ENCODE measurements around the gene HLA-A. TPM values are rescaled to one million over a fixed set of nuclear protein-coding genes. Genes with fewer than 3 reads are reported as not detected.

Gene HLA-A
- 1,000 to 10,000 TPM; 2,013 to 2,035 TPM for total RNA-seq

DNA sequence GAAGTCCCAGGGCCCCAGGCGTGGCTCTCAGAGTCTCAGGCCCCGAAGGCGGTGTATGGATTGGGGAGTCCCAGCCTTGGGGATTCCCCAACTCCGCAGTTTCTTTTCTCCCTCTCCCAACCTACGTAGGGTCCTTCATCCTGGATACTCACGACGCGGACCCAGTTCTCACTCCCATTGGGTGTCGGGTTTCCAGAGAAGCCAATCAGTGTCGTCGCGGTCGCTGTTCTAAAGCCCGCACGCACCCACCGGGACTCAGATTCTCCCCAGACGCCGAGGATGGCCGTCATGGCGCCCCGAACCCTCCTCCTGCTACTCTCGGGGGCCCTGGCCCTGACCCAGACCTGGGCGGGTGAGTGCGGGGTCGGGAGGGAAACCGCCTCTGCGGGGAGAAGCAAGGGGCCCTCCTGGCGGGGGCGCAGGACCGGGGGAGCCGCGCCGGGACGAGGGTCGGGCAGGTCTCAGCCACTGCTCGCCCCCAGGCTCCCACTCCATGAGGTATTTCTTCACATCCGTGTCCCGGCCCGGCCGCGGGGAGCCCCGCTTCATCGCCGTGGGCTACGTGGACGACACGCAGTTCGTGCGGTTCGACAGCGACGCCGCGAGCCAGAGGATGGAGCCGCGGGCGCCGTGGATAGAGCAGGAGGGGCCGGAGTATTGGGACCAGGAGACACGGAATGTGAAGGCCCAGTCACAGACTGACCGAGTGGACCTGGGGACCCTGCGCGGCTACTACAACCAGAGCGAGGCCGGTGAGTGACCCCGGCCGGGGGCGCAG lies at the start of gene HLA-A:
TSS of gene HLA-A (plus strand) at position 258 of the 778 bp plus-strand sequence. CDS start at position 280, 22 bp downstream.
- Mint-ChIP-seq H3K36me3 (peaks cover 40% of the 10 kb centered on the region), H3K4me1 (peaks cover 40% of the 10 kb centered on the region), H3K9me3 (no peaks in the 10 kb centered on the region), H3K4me3 (peak within 1 kb of the TSS; percentile 97), H3K27ac (peak within 1 kb of the TSS; percentile 100), H3K27me3 (peaks cover 3% of the 10 kb centered on the region)
- DNase-seq, result peak; percentile 87
- peak; percentile 89 for ATAC-seq (ENCODE audit: low read depth)
- POLR2A ChIA-PET, result interaction anchor here (0.8 to 2.5 kb wide), 6 partner anchors 16 to 234 kb away, joined by 3 to 15 read pairs (median 6); partner anchors contain the start of gene POLR1H

DNA sequence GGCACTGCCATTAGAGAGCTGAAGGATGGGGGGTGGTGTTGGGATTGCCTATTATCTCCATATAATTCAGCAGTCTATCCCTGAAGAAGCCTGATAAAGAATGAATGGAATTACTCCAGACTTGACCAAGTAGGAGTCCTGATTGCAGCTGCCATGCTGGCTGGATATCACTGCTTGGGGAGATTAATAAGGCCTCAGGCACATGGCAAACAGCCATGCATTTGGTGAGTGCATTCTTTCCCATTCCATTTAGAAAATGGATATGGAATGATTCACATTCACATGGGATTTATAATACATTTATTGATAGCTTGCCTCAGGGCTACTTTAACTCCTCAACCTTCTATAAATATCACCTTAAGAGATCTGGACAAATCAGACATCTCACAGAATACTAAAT lies 49.6 kb upstream of the HLA-A start:
- Mint-ChIP-seq H3K36me3 (peaks cover 2% of the 10 kb centered on the region), H3K27me3 (peaks cover 3% of the 10 kb centered on the region), H3K27ac (no peak overlapping the region), H3K9me3 (no peaks in the 10 kb centered on the region), H3K4me1 (peaks cover 3% of the 10 kb centered on the region), H3K4me3 (no peak overlapping the region)
- no peak for DNase-seq
- POLR2A ChIA-PET, result no interaction called here
- ATAC-seq (ENCODE audit: low read depth), result no peak

DNA sequence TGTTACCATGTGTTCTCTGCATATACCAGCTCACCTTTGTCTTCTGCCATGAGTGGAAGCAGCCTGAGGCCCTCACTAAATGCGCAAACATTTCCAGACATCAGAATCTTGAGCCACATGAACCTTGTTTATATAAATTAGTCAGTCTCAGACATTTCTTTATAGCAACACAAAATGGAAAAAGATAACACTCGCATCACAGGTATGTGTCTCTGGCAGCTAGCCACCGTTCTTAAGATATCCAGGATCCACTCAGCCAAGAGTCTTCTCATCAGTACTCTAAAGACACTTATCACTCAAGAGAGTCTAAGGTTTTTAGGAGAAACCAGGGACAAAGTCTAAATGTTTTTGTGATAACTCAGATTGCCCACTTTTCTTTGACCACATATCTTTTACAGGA lies 43.1 kb upstream of the HLA-A start:
- Mint-ChIP-seq H3K9me3 (peaks cover 4% of the 10 kb centered on the region), H3K36me3 (peaks cover 2% of the 10 kb centered on the region), H3K27ac (no peak overlapping the region), H3K4me3 (no peak overlapping the region), H3K4me1 (no peaks in the 10 kb centered on the region), H3K27me3 (peaks cover 22% of the 10 kb centered on the region)
- POLR2A ChIA-PET, result no interaction called here
- DNase-seq, result no peak
- ATAC-seq (ENCODE audit: low read depth), result no peak

DNA sequence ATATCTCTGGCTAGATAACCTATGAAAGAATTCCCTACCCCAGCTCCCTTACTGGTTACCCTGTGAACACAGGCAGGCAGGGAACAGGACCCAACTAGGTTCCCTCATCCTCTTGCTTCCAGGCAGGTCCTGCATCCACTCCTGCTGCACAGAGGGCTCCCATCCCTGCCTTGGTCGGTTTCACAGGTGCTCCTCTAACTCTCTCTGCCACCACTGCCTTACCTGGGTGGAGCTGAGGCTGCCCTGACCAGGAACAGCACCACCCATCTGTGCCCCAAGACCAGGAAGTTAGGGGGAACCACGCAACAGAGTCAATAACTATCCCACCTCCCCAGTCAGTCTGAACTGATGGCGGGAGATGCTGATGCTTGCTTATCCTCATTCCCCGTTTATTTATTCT lies 37.0 kb upstream of the HLA-A start:
- peaks cover 1% of the 10 kb centered on the region for H3K4me1 Mint-ChIP-seq
- H3K27me3 Mint-ChIP-seq, result peaks cover 19% of the 10 kb centered on the region
- no peak for ATAC-seq (ENCODE audit: low read depth)
- H3K27ac Mint-ChIP-seq, result no peak overlapping the region
- DNase-seq, result no peak
- H3K4me3 Mint-ChIP-seq, result no peak overlapping the region
- peaks cover 2% of the 10 kb centered on the region for H3K36me3 Mint-ChIP-seq
- no peaks in the 10 kb centered on the region for H3K9me3 Mint-ChIP-seq
- POLR2A ChIA-PET, result no interaction called here

DNA sequence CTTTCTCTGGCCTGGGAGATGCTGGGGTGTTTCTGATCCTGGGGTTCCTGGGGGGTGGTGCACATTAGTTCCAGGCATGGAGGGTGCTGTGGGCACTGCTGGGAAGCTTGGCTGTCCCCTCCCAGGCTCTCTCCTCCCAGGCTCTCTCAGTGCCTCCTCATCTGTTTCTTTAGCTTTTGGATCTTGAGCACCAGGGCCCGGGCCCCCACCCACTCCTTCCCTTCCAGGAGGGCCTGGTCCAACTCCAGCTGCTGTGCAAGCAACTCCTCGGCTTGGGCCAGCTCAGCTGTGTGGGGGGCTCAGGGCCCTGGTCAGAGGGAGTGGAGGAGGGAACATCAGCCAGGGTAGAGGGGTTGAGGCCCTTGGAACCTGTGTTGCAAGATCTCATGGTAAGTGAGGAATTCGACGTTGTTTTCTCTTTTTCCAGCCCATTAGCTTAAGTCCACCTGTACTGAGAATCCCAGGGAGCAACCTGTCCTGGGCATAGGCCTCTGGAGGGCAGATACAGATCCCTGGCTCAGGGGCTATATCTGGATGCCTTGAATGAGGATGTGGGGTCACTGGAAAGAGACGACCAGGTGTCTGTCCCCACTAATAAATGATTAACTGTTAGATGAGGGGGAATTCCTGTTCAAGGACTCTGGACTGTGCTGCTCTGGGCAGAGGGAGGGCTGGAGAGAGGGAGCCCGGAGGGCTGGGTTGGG lies 34.5 kb upstream of the HLA-A start:
- ATAC-seq (ENCODE audit: low read depth) (no peak), DNase-seq (no peak)
- no peak overlapping the region for H3K27ac Mint-ChIP-seq
- H3K4me3 Mint-ChIP-seq, result no peak overlapping the region
- peaks cover 16% of the 10 kb centered on the region for H3K27me3 Mint-ChIP-seq
- H3K36me3 Mint-ChIP-seq, result peaks cover 2% of the 10 kb centered on the region
- POLR2A ChIA-PET, result no interaction called here
- peaks cover 1% of the 10 kb centered on the region for H3K4me1 Mint-ChIP-seq
- H3K9me3 Mint-ChIP-seq, result no peaks in the 10 kb centered on the region

DNA sequence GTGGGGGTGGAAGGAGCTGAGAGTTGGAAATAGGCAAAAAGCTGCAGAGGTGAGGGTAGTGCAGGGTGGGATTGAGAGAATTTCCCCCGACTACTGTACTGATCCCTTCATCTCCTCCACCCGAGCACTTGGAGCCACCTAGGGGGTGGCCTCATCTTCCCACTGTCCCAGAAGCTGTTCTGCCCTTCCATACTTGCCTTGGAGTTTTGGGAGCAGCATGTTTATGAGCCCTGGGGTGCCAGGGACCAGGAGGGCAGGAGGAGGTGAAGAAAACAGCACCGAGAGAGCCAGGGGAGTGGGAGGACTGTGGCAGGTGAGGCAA lies 34.0 kb upstream of the HLA-A start:
- no peaks in the 10 kb centered on the region for H3K9me3 Mint-ChIP-seq
- POLR2A ChIA-PET, result no interaction called here
- H3K36me3 Mint-ChIP-seq, result peaks cover 2% of the 10 kb centered on the region
- no peak overlapping the region for H3K4me3 Mint-ChIP-seq
- peaks cover 13% of the 10 kb centered on the region for H3K27me3 Mint-ChIP-seq
- DNase-seq (no peak), ATAC-seq (ENCODE audit: low read depth) (no peak)
- H3K4me1 Mint-ChIP-seq, result peaks cover 3% of the 10 kb centered on the region
- H3K27ac Mint-ChIP-seq, result no peak overlapping the region

DNA sequence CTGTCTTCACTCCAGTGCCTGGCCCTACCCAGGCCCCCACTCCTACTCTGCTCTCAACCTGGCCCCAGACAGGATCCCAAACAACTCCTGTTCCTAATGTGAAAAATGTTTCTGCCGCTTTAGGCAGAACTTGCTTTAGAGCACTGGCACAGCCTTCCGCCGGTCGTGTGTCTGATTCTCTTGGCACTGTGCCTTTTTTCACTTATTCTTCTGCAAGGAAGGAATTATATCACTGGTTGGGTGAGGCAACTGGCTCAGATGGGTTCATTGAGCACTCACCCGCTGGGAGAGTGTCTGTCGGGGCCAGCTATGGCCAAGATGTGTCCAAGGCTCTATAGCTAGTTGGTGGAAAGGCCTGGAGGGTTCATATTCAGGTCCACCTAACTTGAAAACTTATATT lies 33.6 kb upstream of the HLA-A start:
- Mint-ChIP-seq H3K4me3 (no peak overlapping the region), H3K9me3 (no peaks in the 10 kb centered on the region), H3K36me3 (no peaks in the 10 kb centered on the region), H3K27ac (no peak overlapping the region), H3K4me1 (peaks cover 3% of the 10 kb centered on the region), H3K27me3 (peaks cover 11% of the 10 kb centered on the region)
- POLR2A ChIA-PET, result no interaction called here
- ATAC-seq (ENCODE audit: low read depth) (no peak), DNase-seq (no peak)

DNA sequence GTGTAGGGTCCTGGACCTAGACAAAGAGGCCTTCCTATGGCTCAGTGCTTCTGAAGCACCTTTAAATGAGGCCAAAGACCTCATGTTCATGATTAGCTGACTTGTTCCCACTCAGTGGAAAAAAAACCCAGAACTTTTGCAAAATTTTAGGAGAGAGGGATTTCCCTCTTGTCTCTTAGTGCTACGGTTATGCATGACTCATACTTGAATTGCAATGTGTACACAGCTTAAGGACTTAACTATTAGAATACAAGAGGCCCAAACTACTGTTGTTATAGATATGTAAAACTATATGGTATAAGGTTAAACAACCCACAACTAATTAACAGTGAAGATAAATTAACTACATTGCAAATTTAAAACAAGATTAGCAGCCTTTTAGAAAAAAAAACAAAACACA lies 32.3 kb upstream of the HLA-A start:
- no peak for DNase-seq
- peaks cover 10% of the 10 kb centered on the region for H3K27me3 Mint-ChIP-seq
- H3K4me3 Mint-ChIP-seq, result no peak overlapping the region
- no peak for ATAC-seq (ENCODE audit: low read depth)
- no peak overlapping the region for H3K27ac Mint-ChIP-seq
- POLR2A ChIA-PET, result no interaction called here
- H3K4me1 Mint-ChIP-seq, result peaks cover 9% of the 10 kb centered on the region
- H3K36me3 Mint-ChIP-seq, result no peaks in the 10 kb centered on the region
- no peaks in the 10 kb centered on the region for H3K9me3 Mint-ChIP-seq

DNA sequence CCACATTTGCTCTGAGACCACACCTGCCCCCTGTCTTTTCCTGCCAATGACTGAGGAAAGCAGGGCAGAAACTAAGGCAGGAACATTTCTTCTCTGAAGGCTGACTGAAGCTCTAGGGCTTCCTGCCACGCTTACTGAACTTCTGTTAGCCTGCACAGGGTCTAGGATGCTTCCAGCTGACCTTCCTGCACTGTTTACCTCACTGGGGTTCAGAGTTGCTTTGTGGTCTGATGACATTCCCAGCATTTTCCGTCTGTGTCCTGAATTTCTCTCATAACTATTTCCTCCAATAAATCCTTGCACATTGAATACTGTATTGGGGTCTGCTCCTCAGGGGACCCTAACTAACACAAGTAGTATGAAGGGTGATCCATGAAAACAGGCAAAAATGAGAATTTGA lies 29.5 kb upstream of the HLA-A start:
- POLR2A ChIA-PET, result no interaction called here
- H3K4me1 Mint-ChIP-seq, result peaks cover 14% of the 10 kb centered on the region
- H3K36me3 Mint-ChIP-seq, result no peaks in the 10 kb centered on the region
- H3K9me3 Mint-ChIP-seq, result no peaks in the 10 kb centered on the region
- DNase-seq, result no peak
- no peak overlapping the region for H3K4me3 Mint-ChIP-seq
- no peak for ATAC-seq (ENCODE audit: low read depth)
- no peak overlapping the region for H3K27ac Mint-ChIP-seq
- H3K27me3 Mint-ChIP-seq, result peaks cover 6% of the 10 kb centered on the region

DNA sequence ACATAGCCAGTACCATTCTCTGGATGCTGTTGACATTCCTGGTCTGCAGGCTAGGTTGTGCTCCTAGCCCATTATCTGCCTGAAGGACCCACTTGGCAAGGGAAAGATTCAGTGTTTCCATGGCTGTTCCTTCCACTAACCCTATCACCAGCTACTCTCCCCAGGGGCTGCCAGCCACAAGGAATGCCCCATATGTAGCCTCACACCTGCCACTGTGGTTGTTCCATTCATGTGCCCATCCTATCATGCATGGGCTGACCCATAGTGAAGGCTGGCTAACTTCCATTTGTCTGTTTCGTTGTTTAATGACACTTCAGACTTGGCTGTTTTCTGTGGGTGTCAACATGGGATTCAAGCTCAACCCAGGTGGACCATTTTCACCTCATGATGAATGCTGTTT lies 25.6 kb upstream of the HLA-A start:
- Mint-ChIP-seq H3K9me3 (no peaks in the 10 kb centered on the region), H3K27ac (no peak overlapping the region), H3K36me3 (no peaks in the 10 kb centered on the region), H3K4me1 (peaks cover 15% of the 10 kb centered on the region), H3K27me3 (peaks cover 12% of the 10 kb centered on the region), H3K4me3 (no peak overlapping the region)
- DNase-seq, result no peak
- ATAC-seq (ENCODE audit: low read depth), result no peak
- POLR2A ChIA-PET, result no interaction called here

DNA sequence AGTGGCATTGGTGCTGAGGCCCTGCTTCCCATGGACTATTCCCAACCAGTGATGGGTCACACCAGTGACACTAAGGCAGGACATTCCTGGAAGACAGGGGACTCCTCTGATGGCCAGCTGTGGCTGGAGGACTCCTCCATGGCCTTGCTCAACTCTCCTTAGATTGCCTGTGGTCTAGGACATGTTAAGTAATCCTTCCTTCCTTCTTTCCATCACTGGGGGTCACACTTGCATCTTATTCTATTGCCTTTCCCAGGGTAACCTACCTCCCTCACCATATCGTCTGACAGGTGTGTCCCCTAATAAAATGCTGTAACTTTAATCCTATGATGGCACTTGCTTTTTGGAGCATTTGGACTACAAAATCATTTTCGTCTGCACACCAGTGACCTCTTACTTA lies 24.5 kb upstream of the HLA-A start:
- no peak overlapping the region for H3K4me3 Mint-ChIP-seq
- POLR2A ChIA-PET, result no interaction called here
- peaks cover 7% of the 10 kb centered on the region for H3K27me3 Mint-ChIP-seq
- no peak overlapping the region for H3K27ac Mint-ChIP-seq
- ATAC-seq (ENCODE audit: low read depth) (no peak), DNase-seq (no peak)
- H3K36me3 Mint-ChIP-seq, result no peaks in the 10 kb centered on the region
- H3K4me1 Mint-ChIP-seq, result peaks cover 15% of the 10 kb centered on the region
- H3K9me3 Mint-ChIP-seq, result no peaks in the 10 kb centered on the region

DNA sequence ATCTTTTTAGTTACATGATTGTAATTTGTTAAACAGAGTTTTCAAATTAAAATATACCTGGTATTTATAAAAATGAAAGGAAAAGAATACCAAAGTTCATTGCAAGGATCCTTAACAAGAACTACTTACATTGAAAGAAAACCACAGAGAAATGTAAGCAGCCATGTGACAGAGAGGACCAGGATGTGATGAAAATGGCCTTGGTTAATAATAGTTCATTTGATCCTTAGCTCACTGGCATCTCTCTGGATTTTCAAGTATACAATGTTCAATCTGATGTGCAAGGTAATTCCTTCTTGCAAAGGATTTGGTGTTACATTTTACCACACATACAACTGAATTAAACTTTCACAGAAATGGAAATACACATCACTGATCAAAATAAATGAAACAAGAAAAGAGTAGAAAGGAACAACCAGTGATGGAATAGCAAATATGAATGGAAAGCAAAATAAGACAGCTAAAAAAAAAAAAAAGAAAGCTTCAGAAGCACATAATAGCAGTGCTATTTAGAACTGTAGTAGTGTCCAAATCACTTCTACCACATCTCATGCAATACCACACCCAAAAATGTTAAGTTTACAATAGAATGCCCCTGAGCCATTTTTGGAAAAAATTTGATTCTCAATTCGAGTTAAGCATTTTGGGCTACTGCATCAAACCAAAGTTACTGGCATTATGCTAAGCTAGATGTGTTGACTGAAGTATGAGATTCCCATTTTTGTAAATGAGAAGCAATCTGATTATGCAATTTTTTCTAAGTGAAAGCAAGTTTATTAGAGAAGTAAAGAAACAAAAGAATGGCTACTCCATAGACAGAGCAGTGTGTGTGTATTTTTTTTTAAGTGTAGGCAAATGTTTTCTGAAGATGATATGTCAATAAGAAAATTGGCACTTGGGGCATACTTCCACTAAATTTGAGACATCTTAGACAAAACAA lies 22.6 kb upstream of the HLA-A start:
- Mint-ChIP-seq H3K4me3 (no peak overlapping the region), H3K36me3 (no peaks in the 10 kb centered on the region), H3K9me3 (no peaks in the 10 kb centered on the region), H3K4me1 (peaks cover 11% of the 10 kb centered on the region), H3K27ac (no peak overlapping the region), H3K27me3 (peaks cover 7% of the 10 kb centered on the region)
- ATAC-seq (ENCODE audit: low read depth), result no peak
- POLR2A ChIA-PET, result no interaction called here
- DNase-seq, result no peak

DNA sequence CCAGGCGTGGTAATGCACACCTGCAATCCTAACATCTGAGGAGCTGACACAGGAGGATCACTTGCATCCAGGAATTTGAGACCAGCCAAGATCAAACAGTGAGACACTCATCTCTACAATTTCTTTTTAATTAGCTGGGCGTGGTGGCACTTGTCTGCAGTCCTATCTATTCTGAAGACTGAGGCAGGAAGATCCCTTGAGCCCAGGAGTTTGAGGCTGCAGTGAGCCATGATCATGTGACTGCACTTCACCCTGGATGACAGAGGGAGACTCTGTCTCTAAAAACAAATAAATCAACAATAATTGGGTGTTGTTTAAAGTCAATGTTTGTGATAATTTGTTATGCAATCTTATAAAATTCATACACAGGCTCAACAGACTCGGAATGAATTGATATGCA lies 18.0 kb upstream of the HLA-A start:
- POLR2A ChIA-PET, result no interaction called here
- Mint-ChIP-seq H3K9me3 (no peaks in the 10 kb centered on the region), H3K4me3 (no peak overlapping the region), H3K27me3 (peaks cover 2% of the 10 kb centered on the region), H3K27ac (no peak overlapping the region), H3K4me1 (peaks cover 9% of the 10 kb centered on the region), H3K36me3 (no peaks in the 10 kb centered on the region)
- no peak for DNase-seq
- ATAC-seq (ENCODE audit: low read depth), result no peak
